Measurements from ENCODE around the gene CNOT11.
"Not testable (repeated sequence)": the region's sequence is repeated elsewhere in the genome, so short reads cannot be mapped to it uniquely, and the experiment has no call there.

The CNOT11 gene
- total RNA-seq, result 39.4 to 54.6 (median 45.6) reads per million in 4 donors

- peak; percentile 98 to 99 (median 99) for DNase-seq
Observed at GRCh38 chr2:101252408-101253012, at the start of gene CNOT11. Gene CNOT11 (plus strand): TSS chr2:101252886. CDS start chr2:101252965, 79 bp downstream.

DNA sequence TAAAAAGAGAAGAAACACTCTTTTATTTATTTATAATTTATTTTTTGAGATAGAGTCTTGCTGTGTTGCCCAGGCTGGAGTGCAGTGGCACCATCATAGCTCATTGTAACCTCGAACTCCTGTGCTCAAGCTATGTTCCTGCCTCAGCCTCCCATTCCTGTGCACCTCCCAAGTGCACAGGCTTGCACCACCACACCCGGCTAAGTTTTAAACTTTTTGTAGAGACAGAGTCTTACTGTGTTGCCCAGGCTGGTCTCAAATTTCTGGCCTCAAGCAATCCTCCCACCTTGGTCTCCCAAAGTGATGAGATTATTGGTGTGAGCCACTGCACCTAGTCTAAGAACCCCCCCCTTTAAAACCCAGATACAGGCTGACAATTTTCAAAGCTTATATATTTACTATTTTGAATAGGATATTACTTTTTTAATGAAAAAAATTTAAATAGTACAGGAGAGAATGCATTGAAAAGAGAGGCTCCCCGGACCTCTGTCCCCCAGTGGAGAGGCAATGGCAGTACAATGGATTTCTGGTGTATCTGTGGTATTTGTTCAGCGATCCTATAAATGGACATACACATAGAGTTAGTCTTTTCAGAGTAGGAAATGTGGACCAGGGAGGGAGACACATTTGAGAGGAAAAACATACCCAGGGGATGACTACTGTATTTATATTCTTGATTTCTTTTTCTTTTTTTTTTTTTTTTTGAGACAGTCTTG is 48.1 kb upstream of the CNOT11 start:
- DNase-seq, result no peak

DNA sequence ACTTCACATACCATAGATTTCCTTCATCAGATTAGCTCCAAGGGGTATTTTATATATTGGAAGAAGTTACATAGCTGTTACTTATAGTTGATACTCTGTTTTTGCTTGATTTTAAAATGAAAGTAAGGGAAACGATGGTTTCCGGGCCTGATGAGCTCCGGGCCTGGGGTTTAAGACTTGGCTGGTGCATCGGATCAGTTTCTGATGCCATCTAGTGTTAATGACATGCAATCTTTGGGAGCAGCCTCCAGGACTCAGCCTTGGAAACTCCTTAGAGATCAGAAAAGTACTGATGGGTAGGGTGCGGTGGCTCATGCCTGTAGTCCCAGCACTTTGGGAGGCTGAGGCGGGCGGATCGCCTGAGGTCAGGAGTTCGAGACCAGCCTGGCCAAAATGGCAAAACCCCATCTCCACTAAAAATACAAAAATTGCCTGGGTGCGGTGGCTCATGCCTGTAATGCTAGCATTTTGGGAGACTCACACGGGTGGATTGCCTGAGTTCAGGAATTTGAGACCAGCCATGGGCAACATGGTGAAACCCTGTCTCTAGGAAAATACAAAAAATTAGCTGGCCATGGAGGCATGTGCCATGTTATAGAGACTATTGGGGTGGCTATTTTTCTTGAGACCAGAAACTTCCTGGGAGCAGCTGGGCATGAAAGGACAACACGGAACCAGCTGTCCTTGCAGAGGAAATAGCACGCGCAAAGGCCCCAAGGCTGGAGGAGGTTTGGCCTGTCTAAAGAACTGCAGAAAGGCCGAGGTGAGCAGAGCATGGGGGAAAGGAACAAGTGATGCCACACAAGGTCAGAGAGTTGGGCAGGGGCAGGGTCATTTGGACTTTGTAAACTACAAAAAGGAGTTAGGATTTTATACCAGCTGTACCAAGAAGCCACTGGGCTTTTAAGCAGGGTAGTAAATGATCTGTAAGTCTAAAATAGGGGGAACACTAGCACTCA is 46.9 kb upstream of the CNOT11 start:
- DNase-seq, result peak in 3 of 5 donors; percentile 18 to 64 (median 30)

- DNase-seq, result no peak
Observed at GRCh38 chr2:101208830-101209229, 43.9 kb upstream of the CNOT11 start.

GRCh38 chr2:101219246-101219645 is 33.4 kb upstream of the CNOT11 start:
- DNase-seq, result no peak

GRCh38 chr2:101220091-101220490 is 32.6 kb upstream of the CNOT11 start:
- DNase-seq, result not testable (repeated sequence)

- peak in 4 of 5 donors; percentile 2 to 89 (median 16) for DNase-seq
Observed at GRCh38 chr2:101223814-101224231, 28.9 kb upstream of the CNOT11 start.

DNA sequence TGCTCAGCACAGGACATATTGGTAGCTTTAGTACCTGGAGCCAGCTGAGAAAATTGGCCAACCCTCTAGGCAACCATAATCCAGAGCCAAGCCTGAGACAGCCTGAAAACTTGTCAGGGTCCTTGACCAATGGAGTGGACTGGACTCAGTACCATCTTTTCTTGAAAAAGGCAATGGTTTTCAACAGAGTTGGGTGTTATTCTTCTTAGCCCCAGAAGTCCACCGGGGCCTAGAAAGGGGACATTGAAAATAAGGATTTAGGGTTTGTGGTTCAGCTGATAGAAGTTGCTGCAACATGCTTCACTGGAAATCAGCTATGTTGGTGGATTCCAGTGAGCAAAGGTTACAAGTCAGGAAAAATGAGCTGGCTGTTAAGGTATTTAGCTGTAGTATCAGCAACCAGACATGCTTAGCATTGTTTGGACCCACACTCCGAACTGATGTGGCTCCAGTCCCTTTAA is 22.1 kb upstream of the CNOT11 start:
- DNase-seq, result no peak

DNA sequence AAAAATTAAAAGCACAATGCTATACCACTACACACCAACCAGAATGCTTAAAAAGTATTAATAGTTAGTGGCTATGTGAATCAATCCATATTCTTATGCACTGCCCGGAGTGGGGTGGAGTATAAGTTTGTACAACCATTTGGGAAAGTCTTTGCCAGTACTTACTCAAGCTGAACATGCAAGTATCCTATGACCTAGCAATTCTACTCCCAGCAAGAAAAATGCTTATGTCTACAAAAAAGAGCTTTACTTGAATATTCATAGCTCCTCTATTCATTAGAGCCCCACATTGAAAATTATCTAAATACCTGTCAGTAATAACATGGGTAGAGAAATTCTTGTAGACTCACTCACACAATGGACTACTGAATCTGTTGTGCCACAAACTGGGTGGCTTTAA is 21.4 kb upstream of the CNOT11 start:
- no peak for DNase-seq

GRCh38 chr2:101231937-101232730 is 20.6 kb upstream of the CNOT11 start:
- DNase-seq, result no peak

GRCh38 chr2:101232770-101233169 is 19.9 kb upstream of the CNOT11 start:
- DNase-seq, result no peak

- no peak for DNase-seq
Observed at GRCh38 chr2:101234169-101234938, 18.3 kb upstream of the CNOT11 start.

DNA sequence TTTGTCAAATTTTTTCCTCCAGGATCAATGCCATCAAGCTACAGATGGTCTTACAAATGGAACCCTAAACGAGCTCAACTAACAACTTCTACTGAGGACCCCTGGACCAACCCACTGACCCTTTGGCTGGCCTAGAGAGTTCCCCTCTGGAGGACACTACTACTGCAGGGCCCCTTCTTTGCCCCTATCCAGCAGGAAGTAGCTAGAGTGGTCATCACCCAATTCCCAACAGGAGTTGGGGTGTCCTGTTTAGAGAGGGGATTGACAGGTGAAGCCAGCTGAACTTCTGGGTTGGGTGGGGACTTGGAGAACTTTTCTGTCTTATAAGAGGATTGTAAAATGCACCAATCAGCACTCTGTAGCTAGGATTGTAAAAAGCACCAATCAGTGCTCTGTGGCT is 16.7 kb upstream of the CNOT11 start:
- not testable (repeated sequence) for DNase-seq

GRCh38 chr2:101237944-101238343 is 14.7 kb upstream of the CNOT11 start:
- not testable (repeated sequence) for DNase-seq

- no peak for DNase-seq
Observed at GRCh38 chr2:101238930-101239759, 13.5 kb upstream of the CNOT11 start.

- not testable (repeated sequence) for DNase-seq
Observed at GRCh38 chr2:101239760-101240118, 12.9 kb upstream of the CNOT11 start.

DNA sequence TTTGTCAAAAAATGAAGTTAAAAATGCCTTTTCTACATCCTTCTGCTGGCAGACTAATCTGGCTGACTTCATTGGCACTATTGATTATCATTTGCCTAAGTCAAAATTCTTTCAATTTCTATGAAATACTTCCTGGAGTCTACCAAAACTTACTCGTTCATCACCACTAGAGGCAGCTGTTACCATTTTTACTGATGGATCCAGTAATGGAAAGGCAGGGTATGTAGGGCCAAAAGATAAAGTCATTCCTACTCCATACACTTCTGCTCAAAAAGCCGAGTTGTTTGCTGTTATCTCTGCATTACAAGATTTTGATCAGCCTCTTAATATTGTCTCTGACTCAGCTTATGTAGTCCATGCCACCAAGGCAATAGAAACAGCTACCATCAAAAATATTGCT is 12.0 kb upstream of the CNOT11 start:
- peak in 1 of 5 donors; percentile 25 for DNase-seq

- DNase-seq, result no peak
Observed at GRCh38 chr2:101241158-101241557, 11.5 kb upstream of the CNOT11 start.

GRCh38 chr2:101244373-101244772 is 8.3 kb upstream of the CNOT11 start:
- DNase-seq, result not testable (repeated sequence)

- DNase-seq, result not testable (repeated sequence)
Observed at GRCh38 chr2:101244899-101245298, 7.8 kb upstream of the CNOT11 start.
